DMS 273 (cell line): ENCODE results near the gene TRIM8.

Source experiments
- DNase-seq: peaks from one replicate; lab custom pipeline; 2025; ENCODE audit not compliant: unreplicated experiment; lab: John Stamatoyannopoulos, UW

TRIM8 gene

GRCh38 chr10:102644066-102644645, at the start of gene TRIM8:
Gene TRIM8 (plus strand): TSS chr10:102644479. CDS start chr10:102644618, 139 bp downstream.
- DNase-seq: peak; percentile 83

- DNase-seq: no peak
Measured at GRCh38 chr10:102595293-102595692, 49.0 kb upstream of the TRIM8 start.

- DNase-seq: no peak
Measured at GRCh38 chr10:102595897-102596296, 48.4 kb upstream of the TRIM8 start.

GRCh38 chr10:102596506-102596971, 47.7 kb upstream of the TRIM8 start:
- DNase-seq: peak; percentile 76

GRCh38 chr10:102597131-102597991, 46.9 kb upstream of the TRIM8 start:
- no peak for DNase-seq

- no peak for DNase-seq
Measured at GRCh38 chr10:102598243-102598642, 46.0 kb upstream of the TRIM8 start.

GRCh38 chr10:102599565-102600327, 44.5 kb upstream of the TRIM8 start:
- DNase-seq: no peak

GRCh38 chr10:102600816-102601215, 43.5 kb upstream of the TRIM8 start:
- peak; percentile 11 for DNase-seq

- no peak for DNase-seq
Measured at GRCh38 chr10:102601639-102602038, 42.6 kb upstream of the TRIM8 start.

GRCh38 chr10:102602272-102603045, 41.8 kb upstream of the TRIM8 start:
- no peak for DNase-seq

GRCh38 chr10:102603946-102604345, 40.3 kb upstream of the TRIM8 start:
- DNase-seq: no peak

GRCh38 chr10:102604439-102604841, 39.8 kb upstream of the TRIM8 start:
- no peak for DNase-seq

- DNase-seq: no peak
Measured at GRCh38 chr10:102605712-102606111, 38.6 kb upstream of the TRIM8 start.

GRCh38 chr10:102608487-102608886, 35.8 kb upstream of the TRIM8 start:
- DNase-seq: no peak

GRCh38 chr10:102610441-102610887, 33.8 kb upstream of the TRIM8 start:
- DNase-seq: no peak

GRCh38 chr10:102611514-102612087, 32.7 kb upstream of the TRIM8 start:
- no peak for DNase-seq

- no peak for DNase-seq
Measured at GRCh38 chr10:102612964-102613275, 31.4 kb upstream of the TRIM8 start.

- DNase-seq: no peak
Measured at GRCh38 chr10:102613286-102613685, 31.0 kb upstream of the TRIM8 start.

- no peak for DNase-seq
Measured at GRCh38 chr10:102613785-102614184, 30.5 kb upstream of the TRIM8 start.

- DNase-seq: no peak
Measured at GRCh38 chr10:102614888-102615287, 29.4 kb upstream of the TRIM8 start.

GRCh38 chr10:102615361-102615760, 28.9 kb upstream of the TRIM8 start:
- peak; percentile 47 for DNase-seq
